Prostate gland (tissue), 2 donors: ENCODE measurements around the gene TCF15.

Experiments
- POLR2AphosphoS5 ChIP-seq: sonication (generic); formaldehyde crosslinking; IDR thresholded peaks from one replicate; pipeline ENCODE4 v1.6.1; 2017; ENCODE audit warnings: antibody characterized with exemption
- TF ChIP-seq, protein P1 (sequence below), 4 experiments: fragments of 200-600 bp in 2 of 4; fragments of 450-650 bp in 2 of 4; sonication (generic) in 2 of 4; IDR thresholded peaks; 1 replicate in 3 of 4; 2 replicates in 1 of 4; pipeline ENCODE4 v1.5.1; 2016 to 2019; ENCODE audit warnings: antibody characterized with exemption in 4 of 4, mild to moderate bottlenecking in 2 of 4, moderate library complexity in 2 of 4

DNA sequence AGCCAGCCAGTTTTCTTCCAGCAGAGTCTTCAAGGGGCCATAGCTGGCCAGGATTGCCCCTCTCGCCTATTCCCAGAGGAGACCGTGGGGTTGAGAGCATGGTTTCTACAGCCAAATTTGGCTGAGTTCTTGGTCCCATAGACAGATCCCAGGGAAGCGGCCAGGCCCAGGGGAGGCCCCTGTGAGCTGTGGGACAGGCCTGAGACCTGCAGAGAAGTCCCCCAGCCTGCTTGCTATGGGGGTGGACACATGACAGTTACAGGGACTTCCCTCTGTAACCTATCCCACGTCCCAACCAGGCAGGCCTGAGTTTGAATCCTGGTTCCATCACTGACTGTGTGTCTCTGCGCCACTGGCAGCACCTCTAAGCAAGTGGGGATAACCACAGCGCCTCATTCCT, 2.6 kb downstream of the TCF15 start:
- TF ChIP-seq POLR2AphosphoS5: no peak
- TF ChIP-seq, protein P1, sequence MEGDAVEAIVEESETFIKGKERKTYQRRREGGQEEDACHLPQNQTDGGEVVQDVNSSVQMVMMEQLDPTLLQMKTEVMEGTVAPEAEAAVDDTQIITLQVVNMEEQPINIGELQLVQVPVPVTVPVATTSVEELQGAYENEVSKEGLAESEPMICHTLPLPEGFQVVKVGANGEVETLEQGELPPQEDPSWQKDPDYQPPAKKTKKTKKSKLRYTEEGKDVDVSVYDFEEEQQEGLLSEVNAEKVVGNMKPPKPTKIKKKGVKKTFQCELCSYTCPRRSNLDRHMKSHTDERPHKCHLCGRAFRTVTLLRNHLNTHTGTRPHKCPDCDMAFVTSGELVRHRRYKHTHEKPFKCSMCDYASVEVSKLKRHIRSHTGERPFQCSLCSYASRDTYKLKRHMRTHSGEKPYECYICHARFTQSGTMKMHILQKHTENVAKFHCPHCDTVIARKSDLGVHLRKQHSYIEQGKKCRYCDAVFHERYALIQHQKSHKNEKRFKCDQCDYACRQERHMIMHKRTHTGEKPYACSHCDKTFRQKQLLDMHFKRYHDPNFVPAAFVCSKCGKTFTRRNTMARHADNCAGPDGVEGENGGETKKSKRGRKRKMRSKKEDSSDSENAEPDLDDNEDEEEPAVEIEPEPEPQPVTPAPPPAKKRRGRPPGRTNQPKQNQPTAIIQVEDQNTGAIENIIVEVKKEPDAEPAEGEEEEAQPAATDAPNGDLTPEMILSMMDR (IDR thresholded peaks at IDR 0.05): no peak
